HG02981 (cell line): Measurements from ENCODE around the gene AURKAIP1.
"Not testable (repeated sequence)": the region's sequence is repeated elsewhere in the genome, so short reads cannot be mapped to it uniquely, and the experiment has no call there.

Experiments
- ATAC-seq: cut with Tn5 transposase; IDR thresholded peaks from one replicate; pipeline ENCODE4 v1.9.1; 2021; ENCODE audit warnings: mild to moderate bottlenecking, moderate library complexity; ENCODE audit not compliant: unreplicated experiment

Gene AURKAIP1

GRCh38 chr1:1374929-1375662, at the start of gene AURKAIP1:
Gene AURKAIP1, minus strand, starts transcription at chr1:1375207. Its CDS starts 451 bp downstream, at chr1:1374756.
- ATAC-seq, result peak; percentile 84

- ATAC-seq, result no peak
Measured at GRCh38 chr1:1424707-1425106, 49.7 kb upstream of the AURKAIP1 start.

GRCh38 chr1:1423245-1423597, 48.2 kb upstream of the AURKAIP1 start:
- no peak for ATAC-seq

- ATAC-seq, result no peak
Measured at GRCh38 chr1:1422465-1423244, 47.6 kb upstream of the AURKAIP1 start.

GRCh38 chr1:1421907-1422464, 47.0 kb upstream of the AURKAIP1 start:
- ATAC-seq, result no peak

GRCh38 chr1:1421147-1421906, 46.3 kb upstream of the AURKAIP1 start, which contains the start of gene ANKRD65:
Gene ANKRD65, minus strand, starts transcription at chr1:1421276. Its CDS starts 271 bp downstream, at chr1:1421005.
- no peak for ATAC-seq

- ATAC-seq, result no peak
Measured at GRCh38 chr1:1420654-1421141, 45.7 kb upstream of the AURKAIP1 start.

GRCh38 chr1:1419813-1420653, 45.0 kb upstream of the AURKAIP1 start:
- no peak for ATAC-seq

- no peak for ATAC-seq
Measured at GRCh38 chr1:1419363-1419812, 44.4 kb upstream of the AURKAIP1 start.

- ATAC-seq, result no peak
Measured at GRCh38 chr1:1418464-1419362, 43.7 kb upstream of the AURKAIP1 start.

GRCh38 chr1:1417825-1418463, 42.9 kb upstream of the AURKAIP1 start:
- not testable (repeated sequence) for ATAC-seq

GRCh38 chr1:1417396-1417795, 42.4 kb upstream of the AURKAIP1 start:
- not testable (repeated sequence) for ATAC-seq

GRCh38 chr1:1415751-1416150, 40.7 kb upstream of the AURKAIP1 start:
- ATAC-seq, result no peak

- ATAC-seq, result not testable (repeated sequence)
Measured at GRCh38 chr1:1412311-1412902, 37.4 kb upstream of the AURKAIP1 start.

- ATAC-seq, result no peak
Measured at GRCh38 chr1:1411626-1412025, 36.6 kb upstream of the AURKAIP1 start.

- not testable (repeated sequence) for ATAC-seq
Measured at GRCh38 chr1:1410238-1410637, 35.2 kb upstream of the AURKAIP1 start.

GRCh38 chr1:1407636-1408318, 32.8 kb upstream of the AURKAIP1 start:
- no peak for ATAC-seq
